Central memory CD8-positive, alpha-beta T cell (primary cell): Measurements from ENCODE around the gene ADD1.

Source experiments
- ATAC-seq: fragments of 150-1000 bp; cut with Tn5 transposase; replicated peaks from 2 replicates; pipeline ENCODE4 v1.10.0; 2022; ENCODE audit warnings: mild to moderate bottlenecking, moderate FRiP score, moderate number of reproducible peaks; ENCODE audit not compliant: poor library complexity, severe bottlenecking; ENCODE audit errors: extremely low read depth
- DNase-seq, 2 donors: peaks; one replicate each; pipeline ENCODE4 v3.0.0; 2021; ENCODE audit warnings: low spot score in 2 of 2
- H3K27ac Mint-ChIP-seq: one replicate; pipeline ENCODE4 v1.8.0; 2022; ENCODE audit warnings: low read depth, mild to moderate bottlenecking, moderate library complexity, mixed read lengths
- H3K27me3 Mint-ChIP-seq: one replicate; pipeline ENCODE4 v1.8.0; 2022; ENCODE audit warnings: mixed read lengths
- H3K36me3 Mint-ChIP-seq: one replicate; pipeline ENCODE4 v1.8.0; 2022; ENCODE audit warnings: mild to moderate bottlenecking, moderate library complexity, mixed read lengths; ENCODE audit not compliant: insufficient read depth
- H3K4me1 Mint-ChIP-seq: one replicate; pipeline ENCODE4 v1.8.0; 2022; ENCODE audit warnings: mixed read lengths
- H3K4me3 Mint-ChIP-seq: one replicate; pipeline ENCODE4 v1.8.0; 2022; ENCODE audit warnings: mild to moderate bottlenecking, moderate library complexity, mixed read lengths
- H3K9me3 Mint-ChIP-seq: one replicate; pipeline ENCODE4 v1.8.0; 2022; ENCODE audit warnings: mixed read lengths

ADD1 gene

GRCh38 chr4:2829933-2830451, 13.7 kb upstream of the ADD1 start:
- H3K4me3 Mint-ChIP-seq: no peak overlapping the region
- H3K27me3 Mint-ChIP-seq: no peaks in the 10 kb centered on the region
- H3K36me3 Mint-ChIP-seq: peaks cover 31% of the 10 kb centered on the region
- DNase-seq (no peak), ATAC-seq (no peak)
- peaks cover 45% of the 10 kb centered on the region for H3K4me1 Mint-ChIP-seq
- no peak overlapping the region for H3K27ac Mint-ChIP-seq
- no peaks in the 10 kb centered on the region for H3K9me3 Mint-ChIP-seq

- peaks cover 30% of the 10 kb centered on the region for H3K36me3 Mint-ChIP-seq
- H3K27me3 Mint-ChIP-seq: no peaks in the 10 kb centered on the region
Observed at GRCh38 chr4:2830632-2831610, 12.7 kb upstream of the ADD1 start.

GRCh38 chr4:2831611-2832308, 11.9 kb upstream of the ADD1 start:
- Mint-ChIP-seq H3K27me3 (no peaks in the 10 kb centered on the region), H3K4me1 (peaks cover 46% of the 10 kb centered on the region), H3K36me3 (peaks cover 29% of the 10 kb centered on the region), H3K27ac (no peak overlapping the region), H3K4me3 (no peak overlapping the region), H3K9me3 (no peaks in the 10 kb centered on the region)
- ATAC-seq (no peak), DNase-seq (no peak)

More at GRCh38 chr4:2830632-2831610, 12.7 kb upstream of the ADD1 start:
- Mint-ChIP-seq H3K27ac (no peak overlapping the region), H3K4me1 (peaks cover 46% of the 10 kb centered on the region), H3K4me3 (no peak overlapping the region), H3K9me3 (no peaks in the 10 kb centered on the region)
- DNase-seq: no peak
- ATAC-seq: no peak

- no peak for DNase-seq
- peaks cover 27% of the 10 kb centered on the region for H3K36me3 Mint-ChIP-seq
- peaks cover 50% of the 10 kb centered on the region for H3K4me1 Mint-ChIP-seq
- no peak for ATAC-seq
- no peaks in the 10 kb centered on the region for H3K9me3 Mint-ChIP-seq
- H3K27ac Mint-ChIP-seq: peak overlapping the region; percentile 41
- H3K4me3 Mint-ChIP-seq: no peak overlapping the region
- H3K27me3 Mint-ChIP-seq: no peaks in the 10 kb centered on the region
Observed at GRCh38 chr4:2832309-2832980, 11.2 kb upstream of the ADD1 start.

GRCh38 chr4:2832981-2833670, 10.5 kb upstream of the ADD1 start:
- Mint-ChIP-seq H3K9me3 (no peaks in the 10 kb centered on the region), H3K36me3 (peaks cover 27% of the 10 kb centered on the region), H3K27ac (peak overlapping the region; percentile 64), H3K4me3 (no peak overlapping the region), H3K4me1 (peaks cover 57% of the 10 kb centered on the region), H3K27me3 (no peaks in the 10 kb centered on the region)
- ATAC-seq (no peak), DNase-seq (no peak)

GRCh38 chr4:2833671-2834000, 10.0 kb upstream of the ADD1 start:
- peaks cover 25% of the 10 kb centered on the region for H3K36me3 Mint-ChIP-seq
- H3K4me3 Mint-ChIP-seq: no peak overlapping the region

GRCh38 chr4:2834001-2834921, 9.4 kb upstream of the ADD1 start:
- peak; percentile 8 for ATAC-seq
- Mint-ChIP-seq H3K27ac (peak overlapping the region; percentile 64), H3K4me3 (peak overlapping the region; percentile 58), H3K9me3 (no peaks in the 10 kb centered on the region), H3K36me3 (peaks cover 22% of the 10 kb centered on the region), H3K27me3 (no peaks in the 10 kb centered on the region), H3K4me1 (peaks cover 59% of the 10 kb centered on the region)
- DNase-seq: no peak

More at GRCh38 chr4:2833671-2834000, 10.0 kb upstream of the ADD1 start:
- no peaks in the 10 kb centered on the region for H3K27me3 Mint-ChIP-seq
- no peaks in the 10 kb centered on the region for H3K9me3 Mint-ChIP-seq
- H3K27ac Mint-ChIP-seq: peak overlapping the region; percentile 64
- peaks cover 57% of the 10 kb centered on the region for H3K4me1 Mint-ChIP-seq
- DNase-seq (no peak), ATAC-seq (no peak)

- H3K36me3 Mint-ChIP-seq: peaks cover 15% of the 10 kb centered on the region
Observed at GRCh38 chr4:2835978-2836377, 7.7 kb upstream of the ADD1 start.

GRCh38 chr4:2836391-2836859, 7.2 kb upstream of the ADD1 start:
- H3K4me3 Mint-ChIP-seq: peak overlapping the region; percentile 78

More at GRCh38 chr4:2835978-2836377, 7.7 kb upstream of the ADD1 start:
- Mint-ChIP-seq H3K27me3 (no peaks in the 10 kb centered on the region), H3K27ac (peak overlapping the region; percentile 85), H3K4me1 (peaks cover 71% of the 10 kb centered on the region), H3K9me3 (no peaks in the 10 kb centered on the region), H3K4me3 (peak overlapping the region; percentile 78)
- no peak for DNase-seq
- no peak for ATAC-seq

GRCh38 chr4:2837110-2837903, 6.3 kb upstream of the ADD1 start:
- ATAC-seq (no peak), DNase-seq (no peak)
- H3K36me3 Mint-ChIP-seq: peaks cover 12% of the 10 kb centered on the region
- no peaks in the 10 kb centered on the region for H3K27me3 Mint-ChIP-seq
- H3K4me3 Mint-ChIP-seq: peak overlapping the region; percentile 78
- no peaks in the 10 kb centered on the region for H3K9me3 Mint-ChIP-seq
- peak overlapping the region; percentile 85 for H3K27ac Mint-ChIP-seq
- H3K4me1 Mint-ChIP-seq: peaks cover 77% of the 10 kb centered on the region

More at GRCh38 chr4:2836391-2836859, 7.2 kb upstream of the ADD1 start:
- H3K36me3 Mint-ChIP-seq: peaks cover 15% of the 10 kb centered on the region
- peaks cover 74% of the 10 kb centered on the region for H3K4me1 Mint-ChIP-seq
- H3K27ac Mint-ChIP-seq: peak overlapping the region; percentile 85
- no peaks in the 10 kb centered on the region for H3K9me3 Mint-ChIP-seq
- no peak for ATAC-seq
- no peak for DNase-seq
- H3K27me3 Mint-ChIP-seq: no peaks in the 10 kb centered on the region
